HG02642 (cell line): ENCODE data around the gene ALDH5A1.

ENCODE experiments used
- ATAC-seq: cut with Tn5 transposase; IDR thresholded peaks from one replicate; pipeline ENCODE4 v1.9.1; 2021; ENCODE audit warnings: mild to moderate bottlenecking; ENCODE audit not compliant: unreplicated experiment, poor library complexity

The ALDH5A1 gene

DNA sequence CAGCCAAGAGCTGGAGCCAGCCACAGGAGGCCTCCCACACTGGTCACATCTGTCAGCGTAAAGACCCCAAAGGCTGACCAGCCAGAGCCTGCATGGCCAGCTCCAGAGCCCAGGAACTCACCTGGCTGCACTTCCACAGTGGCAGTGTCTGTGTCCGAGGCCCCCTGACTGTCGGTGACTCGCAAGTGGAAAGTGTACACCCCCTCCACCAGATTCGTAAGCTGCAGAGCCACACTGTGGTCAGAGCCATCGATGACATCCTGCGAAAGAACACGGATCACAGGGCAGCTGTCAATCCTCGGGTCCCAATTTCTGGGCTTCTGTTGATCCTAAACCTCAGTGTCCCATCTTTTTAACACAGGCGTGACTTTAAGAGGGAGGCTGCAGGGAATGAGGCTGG lies 69.3 kb downstream of the ALDH5A1 start:
- ATAC-seq, result no peak

DNA sequence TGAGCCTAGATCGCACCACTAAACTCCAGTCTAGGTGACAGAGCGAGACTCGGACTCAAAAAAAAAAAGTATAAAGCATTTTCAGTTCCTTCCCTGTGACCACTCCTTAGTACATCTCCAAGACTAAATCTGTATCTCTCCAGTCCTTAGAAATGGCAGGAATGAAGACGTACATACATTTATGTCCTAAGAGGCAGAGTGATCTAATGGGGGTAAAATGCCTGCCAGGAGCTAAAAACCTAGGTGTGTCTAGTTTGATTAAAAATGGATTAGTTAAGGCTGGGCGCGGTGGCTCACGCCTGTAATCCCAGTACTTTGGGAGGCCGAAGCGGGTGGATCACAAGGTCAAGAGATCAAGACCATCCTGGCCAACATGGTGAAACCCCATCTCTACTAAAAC lies 70.4 kb downstream of the ALDH5A1 start:
- no peak for ATAC-seq

DNA sequence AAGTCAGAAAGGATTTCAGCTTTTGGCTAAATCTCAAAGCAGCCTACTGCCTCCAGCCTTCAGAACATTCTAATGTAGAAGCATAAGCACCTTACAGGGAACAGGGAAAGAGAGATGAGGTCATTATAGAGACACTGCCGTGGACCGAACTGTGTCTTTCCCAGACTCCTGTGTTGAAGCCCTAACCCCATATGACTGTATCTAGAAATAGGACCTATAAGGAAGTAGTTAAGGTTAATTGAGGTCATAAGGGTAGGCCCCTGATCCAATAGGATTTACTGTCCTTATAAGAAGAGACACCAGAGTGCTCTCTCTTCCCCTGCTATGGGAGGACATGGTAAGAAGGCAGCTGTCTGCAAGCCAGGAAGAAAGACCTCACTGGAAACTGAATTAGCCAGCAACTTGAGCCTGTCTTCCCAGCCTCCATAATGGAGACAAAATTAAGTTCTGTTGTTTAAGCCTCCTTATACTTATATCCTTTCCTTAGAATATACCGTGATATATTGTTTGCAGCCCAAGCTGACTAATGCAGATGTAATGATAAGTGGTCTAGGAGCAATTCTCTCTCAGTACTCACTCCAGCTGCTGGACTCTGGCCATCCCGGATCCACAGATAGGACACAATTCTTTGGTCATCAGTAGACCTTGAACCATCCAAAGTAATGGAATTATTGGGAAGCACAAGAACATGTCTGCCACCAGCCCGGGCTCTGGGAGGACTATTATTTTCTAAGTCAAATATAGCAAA lies 71.4 kb downstream of the ALDH5A1 start:
- ATAC-seq, result no peak

DNA sequence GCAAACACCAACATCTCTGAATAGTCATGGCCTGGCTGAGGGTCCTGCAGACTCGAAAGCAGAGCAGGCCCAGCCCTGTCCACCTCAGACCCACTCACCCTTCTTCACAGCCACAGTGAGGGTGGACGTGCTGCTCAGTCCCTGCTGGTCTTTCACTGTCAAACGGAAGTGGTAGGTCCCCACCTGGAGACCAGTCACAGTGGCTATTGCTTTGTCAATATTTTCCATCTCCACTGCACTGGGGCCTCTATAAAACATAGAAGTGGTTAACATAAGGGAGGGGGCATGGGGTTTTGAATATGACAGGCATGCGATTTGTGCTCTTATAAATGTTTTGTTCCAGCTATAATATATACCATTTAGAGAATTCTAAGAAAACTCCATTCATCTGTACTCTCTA lies 73.9 kb downstream of the ALDH5A1 start:
- ATAC-seq, result no peak

DNA sequence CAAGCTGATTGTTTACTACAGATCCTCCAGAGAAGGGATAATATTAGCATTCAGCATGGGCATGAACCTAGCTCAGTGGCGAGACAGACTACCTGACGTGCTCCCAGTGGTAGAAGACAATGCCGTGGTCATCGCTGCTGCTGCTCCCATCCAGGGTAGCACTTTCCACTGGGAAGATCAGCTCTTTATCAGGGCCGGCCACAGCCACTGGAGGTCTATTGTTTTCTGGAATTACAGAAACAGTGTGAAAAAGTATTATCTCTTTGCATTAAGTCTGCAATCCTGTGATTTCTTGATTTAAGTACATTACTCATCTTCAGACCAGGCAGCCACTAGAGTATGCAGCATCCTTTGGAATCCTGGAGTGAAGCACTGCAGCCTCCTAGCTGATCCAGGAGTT lies 75.0 kb downstream of the ALDH5A1 start:
- ATAC-seq, result no peak

DNA sequence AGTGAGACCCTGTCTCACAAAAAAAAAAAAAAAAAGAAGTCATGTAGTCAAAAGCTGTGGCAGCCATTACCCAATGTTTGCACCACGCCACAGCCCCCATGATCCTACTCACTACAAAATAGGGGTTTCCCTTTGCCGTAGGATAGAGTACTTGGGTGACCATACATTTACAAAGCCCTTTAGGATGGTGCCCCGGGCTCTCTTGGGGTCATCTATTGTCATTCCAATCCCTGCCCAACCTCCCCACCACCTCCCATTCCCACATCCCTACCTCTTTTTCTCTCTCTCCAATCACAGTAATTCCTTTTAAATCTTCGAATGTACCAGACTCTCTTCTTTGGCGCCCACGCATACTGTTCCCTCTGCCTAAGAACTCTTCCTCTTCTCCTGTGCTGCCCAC lies 76.6 kb downstream of the ALDH5A1 start:
- ATAC-seq, result no peak

DNA sequence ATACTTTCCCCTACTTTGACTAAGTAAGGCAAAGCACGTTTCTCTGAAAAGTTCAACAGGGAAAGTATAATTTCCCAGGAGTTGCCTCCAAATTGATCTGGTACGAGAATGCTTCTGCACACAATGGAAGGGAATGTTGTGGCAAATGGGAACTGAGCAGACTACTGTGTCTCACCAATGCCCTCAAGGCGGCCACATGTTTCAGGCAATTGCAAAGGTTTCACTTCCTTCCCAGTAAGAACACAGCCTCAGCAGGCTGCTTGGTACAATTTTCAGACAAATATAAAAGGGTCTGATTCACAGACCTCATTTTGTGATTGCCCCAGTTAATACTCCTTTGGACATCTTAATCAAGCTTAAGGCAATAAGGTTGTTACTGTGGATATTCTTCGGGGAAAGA lies 80.0 kb downstream of the ALDH5A1 start:
- peak; percentile 87 for ATAC-seq

DNA sequence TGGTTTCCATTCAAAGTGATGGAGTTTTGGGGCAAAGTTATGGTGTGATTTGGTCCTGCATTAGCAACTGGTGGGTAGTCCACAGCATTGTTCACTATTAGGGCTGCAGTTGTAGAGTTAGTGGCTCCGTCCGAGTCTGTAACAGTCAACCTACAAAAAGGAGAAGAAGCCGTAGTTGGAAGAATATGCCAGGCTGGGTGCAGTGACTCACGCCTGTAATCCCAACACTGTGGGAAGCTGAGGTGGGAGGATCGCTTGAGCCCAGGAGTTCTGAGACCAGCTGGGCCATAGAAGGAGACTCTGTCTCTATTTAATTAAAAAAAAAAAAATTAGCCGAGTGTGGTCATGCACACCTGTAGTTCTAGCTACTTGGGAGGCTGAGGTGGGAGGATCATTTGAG lies 81.7 kb downstream of the ALDH5A1 start:
- ATAC-seq, result no peak

DNA sequence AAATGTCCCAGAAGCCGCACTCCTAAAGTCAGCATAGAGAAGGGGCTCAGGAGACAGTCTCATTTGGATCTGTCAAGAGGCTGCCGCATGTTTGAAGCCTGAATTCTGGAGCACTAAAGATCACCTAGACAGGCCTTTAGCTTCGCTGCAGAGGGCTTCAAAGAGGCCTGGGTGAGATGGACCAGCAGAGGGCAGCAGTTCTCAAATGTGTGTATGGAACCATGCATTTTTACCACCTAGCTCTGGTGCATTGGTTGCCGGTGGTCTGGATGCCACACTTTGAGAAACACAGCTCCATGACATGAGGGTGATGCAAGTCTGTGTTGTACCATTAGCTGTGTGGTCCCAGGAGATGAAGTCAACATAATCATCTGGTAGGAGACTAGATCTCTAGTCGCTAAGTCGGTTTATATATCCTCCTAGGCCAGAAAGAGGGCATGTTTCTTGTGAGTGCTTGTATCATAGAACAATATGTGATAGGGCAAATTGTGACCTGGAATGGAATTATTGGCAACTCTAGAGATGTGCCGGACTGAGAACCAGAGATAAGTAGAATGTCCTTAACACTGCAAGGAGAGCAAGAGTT lies 86.4 kb downstream of the ALDH5A1 start:
- ATAC-seq, result peak; percentile 64

DNA sequence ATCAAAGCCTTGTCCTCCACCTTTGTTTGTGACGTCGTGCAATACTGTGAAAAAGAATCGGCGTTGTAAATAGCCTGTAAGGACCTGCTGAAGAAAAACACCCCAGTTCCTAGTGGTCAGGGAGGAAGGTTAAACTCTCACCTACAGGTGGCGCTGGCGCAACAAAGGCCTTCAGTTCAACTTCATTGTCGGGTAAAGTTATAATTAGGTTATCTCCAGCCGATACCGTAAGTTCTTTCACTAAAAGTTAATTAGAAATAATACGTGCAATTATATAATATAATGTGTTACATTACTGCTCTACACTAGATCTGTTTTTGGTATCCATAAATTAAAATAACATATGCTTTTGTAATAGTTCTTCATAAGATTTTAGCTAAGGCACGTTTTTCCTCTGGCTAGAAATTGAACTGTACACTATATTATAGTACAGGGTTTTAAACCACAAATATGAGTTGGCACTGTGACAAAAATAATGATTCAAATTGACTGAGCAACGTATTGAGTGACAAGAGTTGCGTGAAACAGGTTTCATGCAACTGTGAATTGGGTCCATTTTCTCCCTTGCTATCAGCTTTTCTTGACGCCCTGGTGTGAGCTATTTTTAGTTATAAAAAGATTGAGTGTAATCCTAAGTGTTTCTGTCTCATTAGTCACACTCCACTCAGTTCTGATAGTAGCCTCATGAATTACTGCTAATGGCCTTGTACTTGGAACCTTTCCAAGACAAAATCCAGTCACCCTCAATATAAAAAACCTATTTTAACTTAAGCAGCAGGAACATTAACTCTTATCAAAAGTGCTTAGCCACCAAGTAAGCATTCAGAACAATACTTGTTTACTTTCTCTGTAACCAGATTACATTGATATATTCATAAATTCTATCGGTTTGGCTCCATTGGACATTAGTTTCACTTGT lies 89.0 kb downstream of the ALDH5A1 start:
- peak; percentile 80 for ATAC-seq

DNA sequence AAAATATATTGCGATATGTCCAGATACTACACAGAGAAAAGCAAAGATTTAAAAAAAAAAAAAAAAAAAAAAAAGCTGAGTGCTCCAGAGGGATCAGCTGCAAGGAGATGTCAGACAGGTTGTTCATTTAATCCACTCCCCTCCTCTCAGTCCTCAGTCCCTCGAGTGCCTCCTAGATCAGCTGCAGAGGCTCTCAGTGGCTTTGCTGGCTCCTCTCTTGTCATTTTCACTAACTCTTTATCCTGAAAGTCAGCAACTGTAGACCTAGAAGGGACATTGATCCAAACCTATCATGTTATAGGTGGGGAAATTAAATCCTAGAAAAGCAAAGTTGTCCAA lies 89.6 kb downstream of the ALDH5A1 start:
- no peak for ATAC-seq
